Transverse colon (tissue), 4 donors: Measurements from ENCODE around the gene ANO4. TPM values are rescaled to one million over a fixed set of nuclear protein-coding genes. Genes with fewer than 3 reads are reported as not detected.
"Not testable (repeated sequence)": the region's sequence is repeated elsewhere in the genome, so short reads cannot be mapped to it uniquely, and the experiment has no call there.

Experiments used
- DNase-seq: peaks from one replicate; pipeline ENCODE4 v3.0.0-alpha.2; 2019
- H3K27ac ChIP-seq, 4 donors: fragments of 200-600 bp; sonication (generic); 2 replicates each; pipeline ENCODE4 v1.5.1; 2016 to 2018; ENCODE audit warnings: inconsistent platforms in 4 of 4
- H3K27me3 ChIP-seq: fragments of 200-600 bp; sonication (generic); 2 replicates; pipeline ENCODE4 v1.5.1; 2017; ENCODE audit warnings: inconsistent platforms
- H3K36me3 ChIP-seq, 4 donors: fragments of 200-600 bp; sonication (generic); 2 replicates each; pipeline ENCODE4 v1.5.1; 2017 to 2019; ENCODE audit warnings: inconsistent platforms in 4 of 4
- H3K4me1 ChIP-seq, 4 donors: fragments of 200-600 bp; sonication (generic); 2 replicates each; pipeline ENCODE4 v1.5.1; 2017 to 2020; ENCODE audit warnings: inconsistent platforms in 4 of 4
- H3K4me3 ChIP-seq, 4 donors: fragments of 200-600 bp; sonication (generic); 1 replicate in 1 of 4; 2 replicates in 3 of 4; pipeline versions ENCODE4 v1.5.1 to v1.6.1; 2017 to 2019; ENCODE audit warnings: inconsistent platforms in 4 of 4
- H3K9me3 ChIP-seq, 2 donors: fragments of 200-600 bp; sonication (generic); 2 replicates each; pipeline ENCODE4 v1.5.1; 2017 to 2019; ENCODE audit warnings: inconsistent platforms in 2 of 2
- EP300 ChIP-seq: sonication (generic); formaldehyde crosslinking; IDR thresholded peaks from one replicate; pipeline ENCODE4 v1.6.1; 2017; ENCODE audit warnings: antibody characterized with exemption, low read depth
- POLR2A ChIP-seq: fragments of 450-650 bp; IDR thresholded peaks from one replicate; pipeline ENCODE4 v1.6.1; 2016; ENCODE audit warnings: antibody characterized with exemption, mild to moderate bottlenecking, moderate library complexity
- POLR2AphosphoS5 ChIP-seq, 3 donors: sonication (generic); formaldehyde crosslinking; IDR thresholded peaks; one replicate each; pipeline ENCODE4 v1.6.1; 2016; ENCODE audit warnings: antibody characterized with exemption in 3 of 3
- WGBS, 2 donors: methylation state at CpG; one replicate each; pipeline ENCODE4 v1.1.5; 2018; ENCODE audit warnings: low coverage in 1 of 2; 5-methylcytosine and 5-hydroxymethylcytosine counted together
- in situ Hi-C, 4 donors: fragments of 200-750 bp; cut with MboI; loops; one replicate each; pipeline versions ENCODE4 v1.15.0 to v1.15.1; 2017; ENCODE audit warnings: low sequenced_read_pairs in 3 of 4, low pct_ligation_motif_present in 1 of 4, low pct_unique_long_range_greater_than_20kb in 1 of 4
- intact Hi-C: fragments of 100-400 bp; cut with DNase I; formaldehyde crosslinking; loops from one replicate; pipeline ENCODE4 v1.15.1; 2023; ENCODE audit warnings: low total_unique reads
- total RNA-seq, 4 donors: library from RNA; depleted of rRNA; stranded (reverse); fragments of >200 nt; gene quantifications; one replicate each; pipeline ENCODE4 v1.1.0, GENCODE V29; 2016
- TF ChIP-seq, protein P1 (sequence below), 5 experiments: fragments of 200-600 bp in 3 of 5; fragments of 450-650 bp in 2 of 5; sonication (generic) in 3 of 5; IDR thresholded peaks; 1 replicate in 2 of 5; 2 replicates in 3 of 5; pipeline ENCODE4 v1.5.1; 2016 to 2017; ENCODE audit warnings: antibody characterized with exemption in 5 of 5, inconsistent platforms in 3 of 5, mild to moderate bottlenecking in 2 of 5, moderate library complexity in 1 of 5

Gene ANO4
- total RNA-seq, 4 donors from 2014 or later = 0.14 TPM; not detected in 3

GRCh38 chr12:100987552-100988521 is 193.3 kb downstream of the ANO4 start:
- H3K4me1 ChIP-seq = no peaks in the 10 kb centered on the region
- in situ Hi-C loops = no loop called here

DNA sequence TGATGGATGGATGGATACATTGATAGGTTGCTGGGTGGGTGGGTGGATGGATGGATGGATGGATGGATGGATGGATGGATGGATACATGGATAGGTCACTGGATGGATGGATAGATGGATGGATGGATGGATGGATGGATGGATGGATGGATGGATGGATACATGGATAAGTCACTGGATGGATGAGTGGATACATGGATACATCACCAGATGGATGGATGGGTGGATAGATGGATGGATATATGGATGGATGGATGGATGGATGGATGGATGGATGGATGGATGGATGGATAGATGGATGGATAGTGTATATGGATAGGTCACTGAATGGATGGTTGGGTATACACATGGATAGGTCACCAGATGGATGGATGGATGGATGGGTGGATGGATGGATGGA is 194.9 kb downstream of the ANO4 start:
- DNase-seq, in situ Hi-C loops, intact Hi-C loops, H3K4me3 ChIP-seq, H3K27me3 ChIP-seq, H3K36me3 ChIP-seq, H3K27ac ChIP-seq, H3K9me3 ChIP-seq, H3K4me1 ChIP-seq: not testable (repeated sequence)

More at GRCh38 chr12:100987552-100988521, 193.3 kb downstream of the ANO4 start:
- no peaks in the 10 kb centered on the region for H3K36me3 ChIP-seq
- DNase-seq = no peak
- intact Hi-C loops = no loop called here
- H3K27ac ChIP-seq = no peak overlapping the region
- no peaks in the 10 kb centered on the region for H3K9me3 ChIP-seq
- WGBS, 2 donors = 39 to 61% methylated on average over 2 to 5 of the region's 5 CpGs
- H3K27me3 ChIP-seq = no peaks in the 10 kb centered on the region
- TF ChIP-seq EP300 (no peak), POLR2A (no peak)
- TF ChIP-seq, protein P1, sequence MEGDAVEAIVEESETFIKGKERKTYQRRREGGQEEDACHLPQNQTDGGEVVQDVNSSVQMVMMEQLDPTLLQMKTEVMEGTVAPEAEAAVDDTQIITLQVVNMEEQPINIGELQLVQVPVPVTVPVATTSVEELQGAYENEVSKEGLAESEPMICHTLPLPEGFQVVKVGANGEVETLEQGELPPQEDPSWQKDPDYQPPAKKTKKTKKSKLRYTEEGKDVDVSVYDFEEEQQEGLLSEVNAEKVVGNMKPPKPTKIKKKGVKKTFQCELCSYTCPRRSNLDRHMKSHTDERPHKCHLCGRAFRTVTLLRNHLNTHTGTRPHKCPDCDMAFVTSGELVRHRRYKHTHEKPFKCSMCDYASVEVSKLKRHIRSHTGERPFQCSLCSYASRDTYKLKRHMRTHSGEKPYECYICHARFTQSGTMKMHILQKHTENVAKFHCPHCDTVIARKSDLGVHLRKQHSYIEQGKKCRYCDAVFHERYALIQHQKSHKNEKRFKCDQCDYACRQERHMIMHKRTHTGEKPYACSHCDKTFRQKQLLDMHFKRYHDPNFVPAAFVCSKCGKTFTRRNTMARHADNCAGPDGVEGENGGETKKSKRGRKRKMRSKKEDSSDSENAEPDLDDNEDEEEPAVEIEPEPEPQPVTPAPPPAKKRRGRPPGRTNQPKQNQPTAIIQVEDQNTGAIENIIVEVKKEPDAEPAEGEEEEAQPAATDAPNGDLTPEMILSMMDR (IDR thresholded peaks at IDR 0.05) = no peak
- H3K4me3 ChIP-seq = no peak overlapping the region

DNA sequence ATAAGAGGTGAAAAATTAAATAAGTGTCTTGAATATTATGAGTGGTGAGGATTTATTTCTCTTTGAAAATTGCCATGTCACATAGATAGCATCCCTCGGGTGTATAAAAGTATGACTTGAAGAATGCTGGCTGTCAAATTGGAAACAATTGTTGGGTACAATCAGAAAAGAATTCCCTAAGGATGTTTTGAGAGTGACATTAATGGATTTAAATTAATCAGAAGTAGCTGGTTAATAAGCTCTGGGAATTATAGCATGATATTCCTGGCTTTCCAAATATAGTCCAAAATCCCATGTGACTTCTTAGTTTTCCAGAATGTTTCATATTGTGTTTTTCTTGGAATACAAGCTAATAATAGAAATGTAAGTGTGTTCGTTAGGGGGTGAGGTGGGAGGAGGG is 196.5 kb downstream of the ANO4 start:
- 67 to 86% methylated on average over 2 of the region's 2 CpGs for WGBS, 2 donors
- H3K36me3 ChIP-seq = no peaks in the 10 kb centered on the region
- TF ChIP-seq POLR2AphosphoS5 (IDR thresholded peaks at IDR 0.05) (no peak), EP300 (no peak), POLR2A (no peak)
- TF ChIP-seq, protein P1 (IDR thresholded peaks at IDR 0.05) = no peak
- in situ Hi-C loops = no loop called here
- no peak overlapping the region for H3K27ac ChIP-seq
- no peaks in the 10 kb centered on the region for H3K27me3 ChIP-seq
- no peaks in the 10 kb centered on the region for H3K9me3 ChIP-seq
- intact Hi-C loops = no loop called here
- no peaks in the 10 kb centered on the region for H3K4me1 ChIP-seq
- no peak overlapping the region for H3K4me3 ChIP-seq
- no peak for DNase-seq

GRCh38 chr12:100992194-100992593 is 197.6 kb downstream of the ANO4 start:
- H3K36me3 ChIP-seq = no peaks in the 10 kb centered on the region
- no peak for DNase-seq
- no peak for TF ChIP-seq POLR2A
- TF ChIP-seq, protein P1 (IDR thresholded peaks at IDR 0.05) = no peak
- no peak for TF ChIP-seq POLR2AphosphoS5 (IDR thresholded peaks at IDR 0.05)
- H3K4me3 ChIP-seq = no peak overlapping the region
- H3K27ac ChIP-seq = no peak overlapping the region
- H3K27me3 ChIP-seq = no peaks in the 10 kb centered on the region
- H3K9me3 ChIP-seq = no peaks in the 10 kb centered on the region
- in situ Hi-C loops = no loop called here
- 88 to 95% methylated on average over 1 of the region's 1 CpG for WGBS, 2 donors
- intact Hi-C loops = no loop called here
- no peaks in the 10 kb centered on the region for H3K4me1 ChIP-seq
